Femur (tissue), 1 donor: ENCODE measurements around the gene GPHA2.
"Not testable (repeated sequence)": the region's sequence is repeated elsewhere in the genome, so short reads cannot be mapped to it uniquely, and the experiment has no call there.

ENCODE experiments used
- DNase-seq: peaks from one replicate; pipeline ENCODE4 v3.0.0-alpha.2; 2017

GPHA2 gene, protein sequence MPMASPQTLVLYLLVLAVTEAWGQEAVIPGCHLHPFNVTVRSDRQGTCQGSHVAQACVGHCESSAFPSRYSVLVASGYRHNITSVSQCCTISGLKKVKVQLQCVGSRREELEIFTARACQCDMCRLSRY

DNA sequence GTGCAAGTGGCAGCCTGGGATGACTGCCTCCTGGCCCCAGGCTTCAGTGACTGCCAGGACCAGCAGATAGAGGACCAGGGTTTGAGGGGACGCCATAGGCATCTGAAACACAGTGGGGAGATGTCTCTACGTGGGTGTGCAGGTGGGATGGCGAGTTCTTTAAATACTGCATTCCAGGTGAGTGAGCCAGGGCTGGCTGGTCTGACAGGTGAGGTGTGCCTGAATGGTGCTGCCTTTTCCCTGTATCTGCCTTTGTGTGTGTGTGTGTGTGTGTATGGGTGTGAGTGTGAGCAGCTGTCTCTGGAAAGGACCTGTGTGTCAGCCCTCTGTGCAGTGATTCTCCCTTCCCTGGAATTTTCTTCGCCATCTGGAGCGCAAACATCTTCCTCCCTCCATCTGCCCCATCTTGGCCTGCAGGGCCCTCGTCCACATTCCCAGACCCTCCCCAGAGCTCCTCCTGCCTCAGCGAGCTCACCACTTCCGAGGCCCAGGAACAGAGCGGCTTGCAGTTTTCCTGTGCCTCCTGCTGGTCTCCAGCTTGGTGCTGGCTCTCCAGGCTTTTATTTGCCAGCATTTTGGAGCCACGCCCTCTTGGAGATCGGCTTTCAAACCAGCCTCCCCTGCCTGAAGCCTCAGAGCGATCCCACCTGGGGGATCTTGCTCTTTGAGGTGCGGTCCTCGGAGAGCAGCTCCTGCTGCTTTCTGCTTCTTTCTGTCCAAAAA lies at the start of gene GPHA2:
Gene GPHA2 (minus strand): TSS at position 535 of the 723 bp plus-strand sequence. CDS start 433 bp downstream, at position 102.
- DNase-seq, result peak; percentile 56

DNA sequence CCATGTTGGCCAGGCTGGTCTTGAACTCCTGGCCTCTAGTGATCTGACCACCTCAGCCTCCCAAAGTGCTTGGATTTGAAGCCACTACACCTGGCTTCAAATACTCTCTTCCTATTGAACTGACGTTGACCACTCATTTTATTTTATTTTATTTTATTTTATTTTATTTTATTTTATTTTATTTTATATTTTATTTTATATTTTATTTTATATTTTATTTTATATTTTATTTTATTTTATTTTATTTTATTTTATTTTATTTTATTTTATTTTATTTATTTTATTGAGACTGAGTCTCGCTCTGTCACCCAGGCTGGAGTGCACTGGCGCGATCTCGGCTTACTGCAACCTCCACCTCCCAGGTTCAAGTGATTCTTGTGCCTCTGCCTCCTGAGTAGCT lies 47.6 kb upstream of the GPHA2 start:
- DNase-seq, result not testable (repeated sequence)

DNA sequence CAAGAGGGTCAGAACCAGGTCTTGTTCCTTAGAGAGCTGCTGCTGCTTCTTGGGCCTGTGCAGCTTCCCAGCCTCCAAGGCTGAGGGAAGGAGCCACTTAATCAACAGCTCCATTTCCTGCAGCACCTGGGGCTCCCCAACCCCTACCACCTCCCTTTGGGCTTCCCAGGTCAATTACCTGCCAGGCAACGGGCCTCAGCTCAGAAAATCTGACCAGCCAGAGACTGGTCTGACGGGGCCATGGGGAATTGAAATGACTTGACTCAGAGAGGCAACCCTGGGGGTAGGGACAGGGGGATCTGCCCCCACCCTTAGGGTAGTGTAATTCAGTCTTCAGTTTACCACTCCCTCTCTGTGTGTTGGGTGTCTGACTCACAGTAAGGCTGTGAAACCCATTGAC lies 41.0 kb upstream of the GPHA2 start:
- DNase-seq, result no peak

DNA sequence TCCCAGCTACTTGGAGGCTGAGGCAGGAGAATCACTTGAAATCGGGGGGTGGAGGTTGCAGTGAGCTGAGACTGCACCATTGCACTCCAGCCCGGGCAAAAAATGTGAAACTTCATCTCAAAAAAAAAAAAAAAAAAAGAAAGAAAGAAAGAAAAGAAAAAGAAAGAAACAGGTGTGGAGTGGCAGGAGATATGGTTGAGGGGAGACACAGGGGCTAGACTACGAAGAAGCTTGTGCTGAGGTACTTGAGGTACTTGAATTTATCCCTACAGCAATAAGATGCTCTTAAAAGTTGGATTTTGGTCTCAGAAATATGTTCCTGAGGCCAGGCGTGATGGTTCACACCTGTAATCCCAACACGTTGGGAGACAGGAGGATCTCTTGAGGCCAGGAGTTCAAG lies 38.4 kb upstream of the GPHA2 start:
- DNase-seq, result no peak

DNA sequence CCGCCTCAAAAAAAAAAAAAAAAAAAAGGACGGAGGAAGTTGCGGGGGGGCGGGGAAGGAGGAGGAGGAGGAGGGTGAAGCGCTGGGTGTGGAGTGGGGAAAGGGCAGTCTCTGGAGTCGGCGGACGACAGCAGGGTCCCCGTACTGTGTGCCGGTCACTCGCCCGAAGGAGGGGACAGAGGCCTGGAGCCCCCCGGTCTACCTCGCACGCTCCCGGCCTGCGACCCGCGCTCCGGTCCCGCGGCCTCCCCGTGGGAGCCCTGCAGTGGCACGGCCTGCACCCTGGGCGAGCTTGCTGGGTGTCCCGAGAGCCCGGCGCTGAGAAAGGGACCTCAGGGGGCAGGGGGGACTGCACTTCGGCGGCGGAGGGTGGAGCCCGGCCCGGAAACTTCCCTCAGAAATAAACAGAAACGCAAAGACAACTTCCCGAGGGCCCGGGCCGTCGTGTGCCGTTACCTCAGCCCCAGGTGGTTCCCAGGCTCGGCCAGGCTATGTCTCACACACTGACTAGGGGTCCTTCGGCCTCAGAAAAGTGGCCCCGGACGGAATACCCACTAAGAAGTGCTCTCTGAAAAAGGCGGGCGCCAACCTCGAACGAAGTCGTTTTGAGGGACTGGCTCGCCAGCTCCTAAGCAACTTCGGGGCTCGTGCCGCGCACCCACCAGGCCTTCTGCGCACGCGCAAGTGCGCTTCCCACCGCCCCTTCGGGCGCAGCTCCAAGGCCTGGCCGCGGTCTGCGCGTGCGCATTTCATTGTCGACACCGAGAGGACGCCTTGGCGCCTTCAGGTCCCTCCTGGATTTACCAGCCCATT lies 35.9 kb upstream of the GPHA2 start, which contains the start of gene MAJIN:
Gene MAJIN (minus strand): TSS at position 688 of the 813 bp plus-strand sequence. CDS start 12,703 bp downstream, outside the sequence.
- peak; percentile 88 for DNase-seq

DNA sequence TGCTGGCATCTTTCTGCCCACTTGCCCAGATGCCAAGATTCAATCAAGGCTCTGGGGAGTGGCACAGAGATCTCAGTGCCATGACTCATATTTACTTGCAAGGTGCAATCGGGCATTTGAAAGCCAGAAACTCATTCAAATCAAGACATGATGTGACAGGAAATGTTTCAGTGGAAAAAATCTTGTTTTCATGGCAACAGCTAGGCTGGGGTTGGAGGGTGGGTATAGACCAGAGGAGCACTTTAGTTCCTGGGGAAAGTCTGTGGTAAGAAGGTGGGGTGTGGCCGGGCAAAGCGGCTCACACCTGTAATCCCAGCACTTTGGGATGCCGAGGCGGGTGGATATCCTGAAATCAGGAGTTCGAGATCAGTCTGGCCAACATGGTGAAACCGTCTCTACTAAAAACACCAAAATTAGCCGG lies 35.0 kb upstream of the GPHA2 start:
- DNase-seq, result no peak

DNA sequence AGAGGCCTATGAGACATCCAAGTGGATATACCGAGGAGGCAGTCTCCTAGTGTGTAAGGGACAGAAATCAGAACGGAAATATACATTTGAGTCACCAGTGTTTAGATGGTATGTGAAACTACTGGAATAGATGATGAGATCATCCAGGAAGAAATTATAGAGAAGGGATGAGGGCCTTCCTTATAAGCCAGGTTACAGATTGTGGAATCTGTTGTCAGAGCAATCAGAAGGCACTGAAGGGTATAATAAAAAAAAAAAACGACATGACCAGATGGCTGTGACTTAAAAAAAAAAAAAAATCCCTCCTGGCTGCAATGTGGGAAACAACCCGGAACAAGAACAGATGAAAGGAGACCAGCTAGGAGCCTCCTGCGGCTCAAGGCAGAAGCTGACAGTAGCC lies 33.5 kb upstream of the GPHA2 start:
- no peak for DNase-seq

DNA sequence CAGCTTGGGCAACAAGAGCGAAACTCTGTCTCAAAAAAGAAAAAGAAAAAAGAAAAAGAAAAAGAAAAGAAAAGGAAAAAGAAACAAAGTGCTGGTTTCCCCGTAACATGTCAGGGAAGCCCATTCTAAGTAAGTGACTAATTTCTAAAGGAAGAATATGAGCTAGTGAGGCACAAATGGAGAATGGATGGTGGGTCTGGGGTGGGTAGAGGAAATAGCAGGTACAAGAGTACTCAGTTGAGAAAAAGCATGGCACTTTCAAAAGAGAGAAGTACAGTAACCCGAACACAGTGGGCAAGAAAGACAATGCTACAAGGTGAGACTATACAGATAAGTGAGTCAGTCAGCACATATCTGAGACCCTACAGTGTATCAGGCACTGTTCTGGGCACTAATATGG lies 31.7 kb upstream of the GPHA2 start:
- no peak for DNase-seq

DNA sequence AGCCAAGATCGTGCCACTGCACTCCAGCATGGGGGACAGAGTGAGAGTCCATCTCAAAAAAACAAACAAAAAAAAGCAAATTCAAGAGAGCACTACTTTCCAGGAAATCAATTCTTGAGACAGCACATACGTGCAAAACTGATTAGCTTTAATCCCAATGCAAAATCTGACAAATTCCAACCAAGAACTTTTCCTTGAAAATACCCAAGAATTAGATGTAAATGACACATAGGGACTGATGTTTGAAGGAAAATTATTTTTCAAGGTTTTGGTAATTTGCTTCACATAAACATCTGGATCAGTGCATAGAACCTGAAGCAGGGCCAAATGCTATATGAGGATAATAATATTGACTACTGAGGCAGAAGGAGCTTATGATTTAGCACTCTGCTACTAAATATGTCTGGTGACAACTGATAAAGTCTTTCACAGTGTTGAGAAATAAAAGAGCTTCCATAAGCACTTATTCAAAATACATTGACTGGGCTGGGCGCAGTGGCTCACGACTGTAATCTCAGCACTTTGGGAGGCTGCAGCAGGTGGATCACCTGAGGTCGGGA lies 27.5 kb upstream of the GPHA2 start:
- DNase-seq, result no peak

DNA sequence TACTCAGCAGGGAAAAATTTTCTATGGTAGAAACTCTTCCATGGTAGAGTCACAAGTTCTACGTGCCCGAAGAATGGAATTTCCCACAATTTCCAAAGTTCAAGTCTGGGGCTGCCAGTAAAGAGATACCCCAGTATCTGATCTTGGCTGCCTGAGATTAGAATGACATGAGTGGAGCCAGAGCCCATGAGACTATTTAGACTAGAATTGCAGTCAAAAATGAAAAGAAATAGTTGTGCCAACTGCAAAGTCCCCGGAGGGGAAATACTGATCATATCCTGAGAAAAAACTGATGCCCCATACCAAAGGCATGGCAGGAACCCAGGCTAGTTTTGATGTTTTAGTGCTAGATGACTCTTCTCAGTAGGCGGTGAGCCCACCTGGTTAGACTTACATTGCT lies 25.0 kb upstream of the GPHA2 start:
- no peak for DNase-seq

DNA sequence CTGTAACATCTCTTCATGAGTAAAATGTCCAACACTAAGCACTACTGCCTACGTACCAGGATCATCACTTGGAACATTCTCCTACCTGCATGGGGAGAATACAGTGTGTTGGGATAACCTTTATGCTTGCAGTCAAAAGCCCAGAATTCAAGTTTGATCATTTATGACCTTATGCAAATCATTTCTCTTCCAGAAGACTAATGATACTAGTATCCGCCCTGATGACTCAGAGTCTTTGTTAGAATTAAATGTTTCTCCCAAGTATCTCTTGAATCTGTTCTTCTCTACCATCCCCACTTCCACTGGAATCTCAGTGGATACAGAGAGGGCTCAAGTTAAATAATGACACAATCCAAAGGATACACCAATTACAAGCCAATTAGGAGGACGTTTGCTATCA lies 23.8 kb upstream of the GPHA2 start:
- no peak for DNase-seq

DNA sequence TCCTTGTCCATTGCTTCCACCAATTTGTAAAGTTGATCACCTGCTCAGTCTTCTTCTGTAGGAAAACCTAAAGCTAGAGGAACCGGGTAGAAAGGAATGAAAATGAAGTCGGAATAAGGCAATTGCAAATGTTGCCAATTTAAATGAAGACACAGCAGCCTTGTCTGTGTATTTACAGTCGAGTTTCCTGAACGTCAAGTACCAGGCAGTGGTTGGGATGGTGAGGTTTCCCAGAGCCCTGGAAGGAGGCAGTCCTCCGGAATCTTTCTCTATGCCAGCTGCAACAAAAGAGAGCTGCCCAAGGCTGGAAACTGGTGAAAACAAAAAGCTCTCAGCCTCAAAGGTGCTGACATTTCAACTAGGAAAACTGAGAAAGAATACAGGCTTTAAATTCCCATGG lies 18.5 kb upstream of the GPHA2 start:
- DNase-seq, result no peak

DNA sequence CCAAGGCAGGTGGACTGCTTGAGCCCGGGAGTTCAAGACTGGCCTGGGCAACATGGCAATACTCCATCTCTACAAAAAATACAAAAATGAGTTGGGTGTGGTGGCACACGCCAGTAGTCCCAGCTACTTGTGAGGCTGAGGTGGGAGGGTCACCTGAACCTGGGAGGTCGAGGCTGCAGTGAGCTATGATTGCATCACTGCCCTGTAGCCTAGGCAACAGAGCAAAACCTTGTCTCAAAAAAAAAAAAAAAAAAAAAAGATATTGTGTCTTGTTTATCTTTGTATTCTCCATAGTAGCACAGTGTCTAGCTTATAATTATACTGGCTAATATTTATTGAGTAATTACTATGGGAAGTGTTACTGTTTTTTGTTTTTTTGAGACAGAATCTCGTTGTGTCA lies 15.8 kb upstream of the GPHA2 start:
- no peak for DNase-seq

DNA sequence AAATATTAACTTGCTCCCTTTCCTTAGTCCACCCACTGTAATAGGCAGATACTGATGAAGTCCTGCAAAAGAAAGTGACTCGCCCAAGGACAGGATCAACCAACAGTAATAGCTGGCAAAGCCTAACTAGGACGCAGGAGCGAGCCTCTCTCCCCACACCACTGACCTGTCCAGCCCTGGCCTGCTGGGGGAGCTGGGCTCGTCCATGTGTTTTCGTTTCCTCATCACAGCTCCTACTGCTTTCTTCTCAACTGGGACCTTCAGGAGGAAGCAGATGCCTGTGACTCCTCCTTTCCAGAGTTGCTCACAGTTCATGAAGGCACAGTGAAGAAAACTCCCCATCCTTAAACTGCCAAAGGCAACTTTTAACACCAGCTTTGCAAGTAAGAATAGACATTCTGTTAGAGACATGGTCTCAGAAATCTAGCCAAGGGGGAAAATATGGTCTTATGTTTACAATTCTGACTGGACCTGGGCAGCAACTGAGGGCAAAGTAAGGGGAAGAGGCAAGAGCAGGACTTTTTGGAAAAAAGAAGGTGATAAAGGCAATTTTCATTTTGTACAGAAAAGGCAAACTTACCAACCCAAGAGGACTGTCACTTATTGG lies 11.6 kb upstream of the GPHA2 start:
- no peak for DNase-seq

DNA sequence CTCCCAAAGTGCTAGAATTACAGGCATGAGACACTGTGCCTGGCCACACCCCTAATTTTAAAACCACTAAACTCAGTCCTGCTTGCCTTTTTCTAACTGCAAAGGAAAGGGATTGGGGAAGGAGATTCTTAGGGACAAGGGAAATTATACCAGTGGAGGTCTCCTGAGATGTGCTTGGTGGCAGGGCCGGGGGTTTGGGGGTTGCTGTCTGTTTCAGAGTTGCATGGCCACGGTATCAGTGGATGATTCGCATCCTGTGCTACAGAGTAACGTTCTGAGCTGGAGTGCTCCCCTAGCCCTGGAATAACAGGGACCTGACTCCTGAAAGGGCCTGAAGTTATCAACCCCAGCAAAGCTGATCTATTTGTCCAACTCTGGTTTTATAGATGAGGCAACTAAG lies 846 bp upstream of the GPHA2 start:
- no peak for DNase-seq

DNA sequence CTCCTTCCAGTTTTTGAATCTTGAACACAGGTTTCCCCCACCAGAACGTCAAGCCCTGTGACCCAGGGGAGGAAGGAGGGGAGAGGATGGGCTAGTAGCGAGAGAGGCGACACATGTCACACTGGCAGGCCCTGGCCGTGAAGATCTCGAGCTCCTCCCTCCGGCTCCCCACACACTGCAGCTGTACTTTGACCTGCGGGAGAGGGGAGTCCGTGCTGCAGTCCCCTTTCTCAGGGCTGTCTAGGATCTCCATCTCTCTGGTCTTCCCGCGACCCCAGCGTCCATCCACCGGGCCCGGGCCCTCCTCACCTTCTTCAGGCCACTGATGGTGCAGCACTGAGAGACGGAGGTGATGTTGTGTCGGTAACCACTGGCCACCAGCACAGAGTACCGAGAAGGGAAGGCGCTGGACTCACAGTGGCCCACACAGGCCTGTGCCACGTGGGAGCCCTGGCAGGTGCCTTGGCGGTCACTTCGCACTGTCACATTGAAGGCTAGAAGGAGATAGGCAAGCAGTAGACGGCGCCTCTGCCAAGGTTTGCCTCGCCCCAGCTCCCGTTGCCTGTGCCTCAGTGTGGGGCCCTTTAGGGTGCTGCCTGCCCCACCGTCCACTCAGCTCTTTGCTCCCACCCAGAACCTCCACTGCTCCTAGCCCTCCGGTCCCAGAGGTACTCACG lies 873 bp downstream of the GPHA2 start:
- DNase-seq, result no peak

DNA sequence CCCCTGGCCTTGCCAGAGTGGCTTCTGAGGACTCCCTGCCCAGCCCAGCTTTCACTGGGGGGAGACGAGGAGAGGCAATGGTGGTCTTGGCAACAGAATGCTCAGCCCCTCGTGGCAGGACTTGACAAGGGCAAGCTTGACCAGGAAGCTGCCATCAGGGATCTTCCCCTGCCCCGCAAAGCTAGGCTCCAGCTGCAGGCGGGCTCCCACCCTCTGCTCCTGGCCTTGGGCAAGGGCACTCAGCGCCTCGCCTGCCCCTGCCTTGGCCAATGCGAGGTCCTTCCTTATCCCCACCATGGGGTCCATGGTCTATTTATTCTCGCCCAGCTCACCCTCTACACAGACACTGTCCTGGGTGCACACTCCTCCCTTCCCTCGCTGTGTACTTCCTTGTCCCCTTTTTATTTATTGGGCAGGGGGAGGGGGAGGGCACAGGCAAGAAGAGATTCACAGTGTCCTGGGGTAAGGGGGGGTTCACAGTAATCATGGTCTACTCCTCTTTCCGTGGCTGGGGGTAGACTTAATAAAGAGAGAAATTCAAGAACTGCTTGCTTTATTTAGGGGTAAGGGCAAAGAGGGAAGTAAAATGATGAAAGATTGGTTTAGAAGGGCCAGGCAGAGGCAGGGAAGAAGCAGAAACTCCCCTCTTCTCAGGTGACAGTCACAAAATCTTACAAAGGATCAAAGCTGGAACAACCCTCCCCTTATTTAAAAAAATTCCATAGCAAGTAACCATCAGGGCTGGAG lies 1.6 kb downstream of the GPHA2 start:
- no peak for DNase-seq

DNA sequence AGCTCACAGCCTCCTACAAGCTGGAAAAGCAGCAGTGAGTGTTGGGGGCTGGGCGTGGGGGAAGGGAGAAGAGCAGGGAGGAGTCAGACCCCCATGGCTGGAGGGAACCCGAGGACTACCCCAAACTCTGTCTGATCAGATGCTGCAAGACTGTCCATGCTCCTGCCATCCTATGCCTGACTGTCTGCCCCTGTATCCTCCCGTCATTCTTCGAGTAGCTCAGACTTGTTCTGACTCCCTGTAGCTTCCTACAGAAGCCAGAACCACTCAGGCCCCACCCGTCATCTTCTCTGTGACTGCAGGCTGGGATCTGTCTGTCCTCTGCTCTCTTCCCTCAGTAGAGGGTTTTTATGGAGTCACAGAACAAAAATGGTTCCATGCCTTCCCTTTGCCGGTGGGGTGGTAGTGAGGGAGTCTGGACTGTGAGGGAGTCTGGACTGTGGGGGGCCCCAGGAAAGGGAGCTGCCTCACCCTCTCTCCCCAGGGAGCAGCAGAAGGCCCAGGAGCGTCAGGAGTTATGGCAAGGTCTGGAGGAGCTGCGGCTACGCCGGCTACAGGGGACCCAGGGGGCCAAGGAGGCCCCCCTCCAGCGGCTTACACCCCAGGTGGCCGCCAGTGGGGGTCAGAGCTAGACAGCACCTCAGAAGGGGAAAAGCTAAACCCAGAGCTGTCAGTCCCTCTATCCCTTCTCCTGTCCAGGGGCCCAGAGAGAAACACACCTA lies 2.3 kb downstream of the GPHA2 start:
- no peak for DNase-seq

DNA sequence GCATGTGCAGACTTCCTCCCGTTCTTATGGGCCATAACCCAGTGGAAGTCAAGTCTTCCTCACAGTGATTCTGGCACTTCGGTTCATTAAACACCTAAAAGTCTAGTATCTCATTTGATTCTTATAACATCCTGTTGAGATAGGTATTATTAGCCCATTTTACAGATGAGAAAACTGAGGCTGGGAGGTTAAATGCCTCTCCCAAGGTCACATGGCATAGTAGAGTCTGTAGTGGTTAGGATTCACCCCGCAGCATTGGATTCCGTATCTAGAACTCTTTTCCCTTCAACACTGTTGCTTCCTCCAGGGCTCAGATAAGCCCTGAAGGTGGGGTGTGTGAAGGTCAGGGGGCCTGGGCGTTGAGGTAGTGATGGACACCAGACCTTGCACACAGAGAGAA lies 3.4 kb downstream of the GPHA2 start:
- no peak for DNase-seq

DNA sequence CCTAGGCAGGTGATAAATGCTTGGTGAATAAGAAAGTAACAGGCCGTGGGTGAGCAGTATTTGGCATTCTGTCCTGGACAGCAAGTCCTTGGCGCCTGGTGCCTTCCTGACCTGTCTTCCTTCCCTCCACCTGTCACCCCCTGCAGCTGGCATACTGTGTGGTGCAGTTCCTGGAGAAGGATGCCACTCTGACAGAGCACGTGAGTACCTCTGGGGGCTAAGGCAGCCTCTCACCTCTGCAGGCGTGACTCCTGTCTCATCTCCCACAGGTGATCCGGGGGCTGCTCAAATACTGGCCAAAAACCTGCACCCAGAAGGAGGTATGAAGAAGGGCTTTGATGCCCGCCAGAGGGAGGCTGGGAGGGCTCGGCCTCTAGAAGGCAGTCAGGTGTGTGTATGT lies 4.4 kb downstream of the GPHA2 start:
- DNase-seq, result no peak

DNA sequence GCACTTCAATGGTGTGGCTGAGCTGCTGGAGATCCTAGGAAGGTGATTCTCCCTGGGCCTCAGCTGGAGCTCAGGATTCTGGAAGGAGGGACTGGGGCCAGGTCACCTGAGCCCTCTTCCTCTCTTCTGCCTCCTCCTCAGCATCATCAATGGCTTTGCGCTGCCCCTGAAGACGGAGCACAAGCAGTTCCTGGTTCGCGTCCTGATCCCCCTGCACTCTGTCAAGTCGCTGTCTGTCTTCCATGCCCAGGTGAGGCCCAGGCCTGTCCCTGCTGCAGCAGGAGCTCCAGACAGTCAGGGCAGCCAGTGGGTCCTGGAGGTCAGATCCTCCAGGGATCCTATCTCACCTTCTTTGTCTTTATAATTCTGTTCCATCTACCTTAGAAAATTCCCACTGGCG lies 5.4 kb downstream of the GPHA2 start:
- no peak for DNase-seq
